HG02970 (cell line): Measurements from ENCODE around the gene KMT5C.

Experiments used
- ATAC-seq: cut with Tn5 transposase; IDR thresholded peaks from one replicate; pipeline ENCODE4 v1.9.1; 2021; ENCODE audit warnings: mild to moderate bottlenecking, moderate library complexity, moderate number of reproducible peaks; ENCODE audit not compliant: unreplicated experiment, low FRiP score

KMT5C gene

DNA sequence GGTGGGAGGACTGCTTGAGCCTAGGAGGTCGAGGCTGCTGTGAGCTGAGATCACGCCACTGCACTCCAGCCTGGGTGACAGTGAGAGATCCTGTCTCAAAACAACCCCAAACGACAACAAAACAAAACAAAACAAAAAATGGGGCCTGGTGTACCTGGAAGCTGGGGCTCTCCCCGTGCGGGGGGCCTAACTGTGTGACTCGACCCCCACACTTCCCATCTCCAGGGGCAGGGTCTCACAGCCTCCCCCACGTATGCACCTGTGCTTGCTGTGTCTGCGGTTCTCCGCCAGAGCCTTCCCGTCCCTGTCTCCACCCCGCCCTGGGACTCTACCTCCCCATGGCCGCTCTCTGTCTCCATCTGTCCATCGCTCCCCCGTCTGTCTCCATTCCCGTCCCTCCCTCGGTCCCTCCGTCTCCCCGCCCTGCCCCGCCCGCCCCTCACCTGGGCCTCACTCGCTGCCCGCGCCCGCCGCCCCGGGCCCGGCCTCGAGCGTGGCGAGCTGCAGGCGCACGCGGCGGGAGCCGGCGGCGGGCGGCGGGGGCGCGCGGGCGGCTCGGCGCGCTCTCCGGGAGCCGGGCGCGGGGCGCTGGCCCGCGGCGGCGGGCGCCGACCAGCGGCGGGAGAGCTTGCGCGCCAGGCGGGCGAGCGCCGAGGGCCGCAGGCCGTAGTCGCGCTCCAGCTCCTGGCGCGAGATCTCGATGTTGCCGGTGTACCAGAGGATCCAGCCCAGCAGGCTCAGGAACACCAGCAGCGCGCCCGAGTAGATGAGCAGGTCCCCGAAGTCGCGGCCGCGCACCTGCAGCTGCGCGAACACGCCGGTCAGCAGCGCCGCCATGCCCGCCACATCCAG is 43.8 kb downstream of the KMT5C start:
- no peak for ATAC-seq

DNA sequence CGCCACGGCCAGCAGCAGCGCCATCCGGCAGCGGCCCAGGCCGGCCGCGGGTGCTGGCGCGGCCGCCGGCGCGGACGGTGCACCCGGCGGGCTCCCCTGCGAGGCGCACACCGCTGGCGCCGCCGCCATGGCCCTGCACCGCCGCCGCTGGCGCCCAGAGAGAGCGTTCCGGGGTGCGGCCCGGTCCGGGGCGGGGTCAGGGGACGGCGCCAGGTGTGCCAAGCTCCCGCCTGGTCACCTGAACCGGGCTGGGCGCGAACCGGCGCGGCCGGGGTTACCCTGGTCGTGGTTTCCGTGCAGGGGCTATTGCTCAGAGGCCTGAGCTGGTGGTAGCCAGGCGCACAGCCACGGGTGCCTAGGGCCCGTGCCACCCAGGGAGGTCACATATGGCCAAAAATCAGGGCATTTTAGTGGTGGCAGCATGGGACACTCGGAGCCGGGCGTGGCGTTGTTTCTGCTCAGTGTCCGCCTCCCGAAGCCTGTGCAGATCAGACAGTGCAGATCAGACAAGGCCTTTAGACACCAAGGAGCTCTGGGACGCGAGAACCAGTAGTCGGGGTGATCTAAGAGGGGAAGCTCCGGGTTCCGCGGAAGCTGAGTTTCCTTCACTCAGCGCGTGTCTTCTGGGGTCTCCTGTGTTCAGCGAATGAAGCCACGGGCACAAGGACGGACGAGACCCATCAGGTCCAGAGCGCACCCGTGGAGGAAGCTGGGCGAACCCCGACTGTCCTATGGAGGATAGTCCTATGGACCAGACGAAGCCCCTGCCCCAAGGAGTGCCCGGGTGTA is 44.6 kb downstream of the KMT5C start, which contains the start of gene TMEM238:
TMEM238 (minus strand) TSS at position 162 of the 789 bp plus-strand sequence; CDS start at position 129, 33 bp downstream.
- no peak for ATAC-seq

DNA sequence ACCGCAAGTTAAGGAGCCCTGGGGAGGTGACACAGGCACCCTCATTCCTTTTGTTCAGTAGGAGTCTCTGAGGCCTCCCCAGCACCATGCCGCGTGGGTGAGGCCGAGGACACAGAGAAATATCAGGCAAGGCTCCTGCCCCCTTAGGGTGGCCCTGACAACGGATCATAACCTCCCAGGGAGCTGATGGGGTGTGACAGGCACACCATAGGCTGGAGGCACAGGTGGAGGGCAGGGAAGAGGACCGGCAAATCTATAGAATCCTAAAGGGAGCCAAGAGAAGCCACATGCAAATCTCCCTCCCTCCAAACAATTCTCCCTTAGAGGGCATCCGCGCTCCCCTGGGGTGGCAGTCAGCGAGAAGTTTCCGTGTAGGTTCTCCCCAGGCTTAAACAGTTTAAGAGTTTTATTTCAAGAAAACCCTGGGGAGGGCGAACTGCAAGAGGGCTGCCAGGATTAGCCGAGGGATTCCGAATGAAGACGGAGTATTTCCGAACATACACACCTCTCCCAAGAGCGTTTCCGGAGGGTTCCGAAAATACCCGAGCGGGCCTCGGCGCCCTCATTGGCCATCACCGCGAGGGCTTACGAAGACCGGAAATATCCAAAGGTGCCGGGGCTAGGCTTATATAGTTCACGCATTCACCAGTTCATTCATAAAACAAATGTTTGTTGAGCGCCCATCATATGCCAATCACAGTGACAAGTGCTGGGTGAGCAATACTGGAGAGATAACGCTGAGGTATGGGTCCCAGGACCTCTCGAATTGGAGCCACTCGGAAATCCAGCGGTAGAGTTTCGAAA is 45.4 kb downstream of the KMT5C start:
- peak; percentile 45 for ATAC-seq

DNA sequence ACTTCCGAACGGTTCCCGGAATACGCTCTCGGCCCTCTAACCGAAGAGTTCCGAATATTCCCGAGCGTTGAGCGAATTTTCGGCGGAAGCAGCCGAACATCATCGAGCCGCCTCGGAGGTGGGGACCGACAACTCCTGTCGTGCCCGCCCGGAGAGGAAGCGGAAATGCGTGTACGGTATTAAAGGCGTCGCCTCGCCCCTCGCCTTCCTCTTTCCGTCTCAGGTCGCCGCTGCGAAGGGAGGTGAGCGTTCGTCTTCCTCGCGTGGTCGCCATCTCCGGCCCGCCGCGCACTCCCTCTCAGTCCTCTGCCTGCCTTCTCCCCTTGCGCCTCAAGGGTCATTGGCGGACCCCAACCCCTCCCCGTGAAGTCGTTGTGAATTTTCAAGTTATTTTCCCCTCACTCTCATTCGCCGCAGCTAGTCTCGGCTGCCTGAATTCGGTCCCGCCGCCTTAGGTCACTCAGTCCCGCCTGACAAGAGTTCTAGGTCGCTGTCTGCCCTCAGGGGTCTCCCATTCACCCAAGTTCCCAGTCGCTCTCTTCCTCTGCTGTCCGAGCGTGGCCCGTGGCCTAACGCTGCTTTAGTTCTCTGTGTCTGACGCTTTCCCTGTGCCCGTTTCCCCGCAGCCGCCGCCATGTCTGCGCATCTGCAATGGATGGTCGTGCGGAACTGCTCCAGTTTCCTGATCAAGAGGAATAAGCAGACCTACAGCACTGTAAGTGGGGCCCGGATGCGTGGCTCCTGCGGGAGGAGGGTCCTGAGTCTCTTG is 46.2 kb downstream of the KMT5C start, which contains the start of gene RPL28:
RPL28 (plus strand) TSS at position 209 of the 769 bp plus-strand sequence; CDS start at position 635, 426 bp downstream.
- peak; percentile 72 for ATAC-seq

DNA sequence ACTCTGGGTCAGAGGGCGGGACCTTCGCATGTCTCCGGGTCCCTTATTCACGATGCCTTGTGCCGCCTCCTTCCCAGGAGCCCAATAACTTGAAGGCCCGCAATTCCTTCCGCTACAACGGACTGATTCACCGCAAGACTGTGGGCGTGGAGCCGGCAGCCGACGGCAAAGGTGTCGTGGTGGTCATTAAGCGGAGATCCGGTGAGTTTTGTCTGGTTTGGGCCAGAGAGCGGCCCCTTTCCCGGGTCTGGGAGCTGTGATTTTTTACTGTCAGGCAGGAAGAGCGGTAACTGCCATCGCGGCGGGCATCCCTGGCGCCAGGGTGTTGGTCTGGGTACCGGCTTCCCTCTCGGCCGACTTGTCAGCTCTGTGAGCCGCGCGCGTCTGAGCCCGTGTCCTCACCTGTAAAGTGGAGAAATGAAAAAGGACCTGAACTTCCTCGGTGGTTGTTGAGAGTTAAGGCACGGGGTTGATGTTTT is 46.9 kb downstream of the KMT5C start:
- ATAC-seq, result no peak

- no peak for ATAC-seq
Measured at GRCh38 chr19:55387736-55388497, 48.2 kb downstream of the KMT5C start.

DNA sequence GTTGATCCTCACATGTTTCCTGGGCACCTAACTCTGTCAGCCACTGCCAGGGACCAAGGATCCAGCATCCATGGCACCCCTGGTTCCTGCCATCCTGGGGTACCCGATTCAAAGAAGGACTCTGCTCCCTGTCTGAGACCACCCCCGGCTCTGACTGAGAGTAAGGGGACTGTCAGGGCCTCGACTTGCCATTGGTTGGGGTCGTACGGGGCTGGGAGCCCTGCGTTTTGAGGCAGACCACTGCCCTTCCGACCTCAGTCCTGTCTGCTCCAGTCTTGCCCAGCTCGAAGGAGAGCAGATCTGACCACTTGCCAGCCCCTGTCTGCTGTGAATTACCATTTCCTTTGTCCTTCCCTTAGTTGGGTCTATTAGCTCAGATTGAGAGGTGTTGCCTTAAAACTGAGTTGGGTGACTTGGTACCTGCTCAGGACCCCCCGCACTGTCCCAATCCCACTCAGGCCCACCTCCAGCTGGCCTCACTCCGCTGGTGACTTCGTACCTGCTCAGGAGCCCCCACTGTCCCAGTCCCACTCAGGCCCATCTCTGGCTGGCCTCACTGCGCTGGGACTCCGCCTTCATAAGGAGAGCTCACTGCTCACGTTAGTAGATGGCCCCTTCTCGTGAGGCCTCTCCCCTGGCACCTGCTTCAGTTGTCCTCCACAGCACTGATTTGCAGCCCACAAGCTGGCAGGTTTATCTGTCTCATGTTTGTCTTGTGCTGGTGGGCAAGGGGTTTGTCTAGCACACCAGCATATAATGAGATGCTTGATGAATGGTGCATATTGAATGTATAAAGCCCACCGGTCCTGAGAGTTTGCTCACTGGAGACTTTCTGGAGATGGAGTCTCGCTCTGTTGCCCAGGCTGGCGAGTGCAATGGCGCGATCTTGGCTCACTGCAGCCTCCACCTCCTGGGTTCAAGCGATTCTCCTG is 50.0 kb downstream of the KMT5C start:
- no peak for ATAC-seq

GRCh38 chr19:55390461-55390880 is 50.8 kb downstream of the KMT5C start:
- no peak for ATAC-seq

- ATAC-seq, result no peak
Measured at GRCh38 chr19:55391191-55391670, 51.6 kb downstream of the KMT5C start.

DNA sequence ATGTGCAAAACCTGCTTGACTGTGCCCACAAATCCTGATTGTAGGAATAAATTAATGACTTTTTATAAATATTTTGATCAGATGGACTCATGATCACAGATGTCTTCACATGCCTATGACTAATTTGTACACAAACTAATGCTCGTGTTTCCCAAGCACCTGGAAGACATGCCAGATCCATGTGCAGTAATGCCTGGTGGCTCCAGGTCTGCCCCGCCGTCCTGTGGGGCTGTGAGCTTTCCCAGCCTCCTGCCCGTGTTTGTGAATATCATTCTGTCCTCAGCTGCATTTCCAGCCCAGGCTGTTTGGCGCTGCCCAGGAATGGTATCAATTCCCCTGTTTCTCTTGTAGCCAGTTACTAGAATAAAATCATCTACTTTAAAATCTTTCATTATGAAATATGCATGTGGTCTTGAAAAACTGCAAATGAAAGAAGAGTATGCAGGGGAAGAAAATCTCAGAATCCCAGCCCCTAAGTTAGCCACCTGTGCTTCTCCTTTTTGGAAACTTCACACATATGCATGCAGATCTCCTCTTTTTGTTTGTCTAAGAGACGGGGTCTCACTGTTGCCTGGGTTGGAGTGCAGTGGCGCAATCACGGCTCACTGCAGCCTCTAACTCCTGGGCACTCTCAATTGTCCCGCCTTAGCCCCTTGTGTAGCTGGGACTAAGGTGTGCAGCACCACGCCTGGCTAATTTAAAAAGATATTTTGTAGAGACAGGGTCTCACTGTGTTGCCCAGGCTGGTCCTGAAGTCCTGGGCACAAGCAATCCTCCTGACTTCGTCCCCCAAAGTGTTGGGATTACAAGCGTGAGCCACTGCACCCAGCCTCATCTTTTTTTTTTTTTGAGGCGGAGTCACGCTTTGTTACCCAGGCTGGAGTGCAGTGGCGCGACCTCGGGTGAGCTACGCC is 52.3 kb downstream of the KMT5C start:
- no peak for ATAC-seq

DNA sequence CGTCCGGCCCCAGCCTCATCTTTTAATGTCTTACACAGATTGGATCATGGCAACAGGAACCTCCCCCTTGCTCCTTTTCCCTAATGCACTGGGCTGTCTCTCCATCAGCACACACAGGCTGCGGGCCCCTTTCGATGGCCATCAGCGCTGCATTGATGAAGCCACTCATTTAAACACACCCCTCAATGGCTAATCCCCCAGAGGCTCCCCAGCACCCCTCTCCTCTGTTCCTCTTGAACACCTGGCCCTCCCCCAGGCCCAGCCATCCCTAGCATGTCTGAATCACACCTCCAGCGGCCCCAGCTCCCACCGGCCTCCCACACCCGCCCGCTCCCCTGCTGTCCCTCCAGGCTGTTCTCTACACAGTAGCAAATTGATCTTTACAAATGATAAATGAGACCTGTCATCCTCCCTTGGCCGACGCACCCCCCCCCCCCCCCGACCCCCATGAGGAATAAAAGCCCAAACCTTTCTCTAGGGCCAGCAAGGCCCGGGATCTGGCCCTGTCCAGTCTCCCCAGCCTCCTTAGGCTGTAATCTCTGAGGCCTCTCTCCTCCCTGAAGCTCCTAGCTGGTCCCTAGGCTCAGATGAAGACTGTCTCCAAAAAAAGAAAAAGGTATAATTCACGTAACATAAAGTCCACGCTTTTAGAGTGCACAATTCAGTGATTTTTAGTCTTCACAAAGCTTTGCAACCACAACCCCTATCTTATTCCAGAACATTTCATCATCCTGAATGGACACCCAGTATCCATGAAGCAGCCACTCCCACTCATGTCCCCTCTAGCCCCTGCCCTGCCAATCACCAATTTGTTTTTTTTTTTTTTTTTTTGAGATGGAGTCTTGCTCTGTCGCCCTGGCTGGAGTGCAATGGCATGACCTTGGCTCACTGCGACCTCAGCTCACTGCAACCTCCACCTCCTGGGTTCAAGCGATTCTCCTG is 53.4 kb downstream of the KMT5C start:
- ATAC-seq, result no peak
